SIG-M5 treated with dmso at 0.1 percent for 504 hours (cell line): Measurements from ENCODE around the gene KIAA1671.

Source experiments
- DNase-seq: peaks from one replicate; lab custom pipeline; 2025; ENCODE audit not compliant: unreplicated experiment; lab: John Stamatoyannopoulos, UW

KIAA1671 gene

DNA sequence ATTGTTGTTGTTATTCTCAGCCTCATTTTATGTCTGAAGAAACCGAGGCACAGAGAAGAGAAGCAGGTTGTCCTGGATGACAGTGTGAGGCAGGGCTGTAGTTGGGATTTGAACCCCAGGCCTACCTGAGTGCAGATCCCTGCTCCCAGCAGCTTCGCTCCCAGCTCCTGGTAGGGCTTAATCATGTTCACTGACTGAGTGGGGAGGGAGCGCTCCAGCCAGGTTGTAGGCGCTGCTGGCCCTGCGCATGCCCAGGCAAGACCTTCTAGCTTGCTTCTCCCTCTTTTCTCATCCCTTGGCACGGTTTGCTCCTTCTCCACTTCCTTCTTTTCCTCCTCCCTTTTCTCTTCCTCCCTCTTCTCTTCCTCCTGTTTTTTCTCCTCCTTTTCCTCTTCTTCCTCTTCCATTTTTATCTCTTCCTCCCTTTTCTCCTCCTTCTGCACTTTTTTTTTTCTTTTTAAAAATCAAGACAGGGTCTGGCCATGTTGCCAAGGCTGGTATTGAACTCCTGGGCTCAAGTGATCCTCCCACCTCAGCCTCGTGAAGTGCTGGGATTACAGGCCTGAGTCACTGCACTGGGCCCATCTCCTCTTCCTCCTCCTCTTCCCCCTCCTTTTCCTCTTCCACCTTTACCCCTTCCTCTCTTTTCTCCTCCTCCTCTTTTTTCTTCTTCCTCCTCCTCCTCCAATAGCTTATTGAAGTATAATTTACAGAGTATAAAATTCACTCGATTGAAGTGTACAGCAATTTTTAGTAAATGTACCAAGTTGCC is 109.3 kb downstream of the KIAA1671 start:
- no peak for DNase-seq

- DNase-seq: no peak
Observed at GRCh38 chr22:25062386-25063085, 110.0 kb downstream of the KIAA1671 start.

GRCh38 chr22:25064894-25065560 is 112.5 kb downstream of the KIAA1671 start:
- no peak for DNase-seq

- DNase-seq: no peak
Observed at GRCh38 chr22:25066861-25067435, 114.4 kb downstream of the KIAA1671 start.

DNA sequence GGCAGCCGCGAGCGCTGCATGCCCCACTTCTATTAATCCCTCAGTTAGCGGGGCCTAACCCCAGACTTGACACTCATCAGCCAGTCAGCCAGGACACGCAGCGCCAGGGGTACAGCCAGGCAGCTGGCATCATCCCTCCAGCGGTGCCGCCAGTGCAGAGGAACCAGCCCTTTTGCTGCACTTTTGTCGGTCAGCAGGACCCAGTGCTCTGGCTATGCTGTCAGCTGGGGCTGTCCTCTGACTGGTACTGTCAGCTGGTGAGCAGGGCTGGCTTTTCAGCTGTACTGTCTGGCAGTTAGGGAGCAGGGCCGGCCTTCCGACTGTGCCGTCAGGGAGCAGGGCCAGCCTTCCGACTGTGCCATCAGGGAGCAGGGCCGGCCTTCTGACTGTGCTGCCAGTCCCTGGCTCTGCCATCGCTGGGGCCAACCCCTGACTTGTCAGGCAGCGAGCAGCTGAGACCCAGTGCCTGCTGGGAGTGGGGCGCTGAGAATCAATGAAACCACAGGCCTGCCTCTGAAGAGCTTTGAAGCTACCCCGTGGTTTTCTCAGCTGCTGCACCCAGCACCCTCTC is 115.4 kb downstream of the KIAA1671 start:
- DNase-seq: no peak

GRCh38 chr22:25068707-25069106 is 116.2 kb downstream of the KIAA1671 start:
- no peak for DNase-seq

GRCh38 chr22:25069426-25069757 is 116.9 kb downstream of the KIAA1671 start:
- DNase-seq: no peak

GRCh38 chr22:25069758-25070481 is 117.4 kb downstream of the KIAA1671 start:
- no peak for DNase-seq

GRCh38 chr22:25070956-25071355 is 118.4 kb downstream of the KIAA1671 start:
- no peak for DNase-seq

- no peak for DNase-seq
Observed at GRCh38 chr22:25071720-25072119, 119.2 kb downstream of the KIAA1671 start.

GRCh38 chr22:25072406-25072805 is 119.9 kb downstream of the KIAA1671 start:
- no peak for DNase-seq

GRCh38 chr22:25076336-25076735 is 123.8 kb downstream of the KIAA1671 start:
- no peak for DNase-seq

GRCh38 chr22:25077056-25077455 is 124.5 kb downstream of the KIAA1671 start:
- no peak for DNase-seq

- no peak for DNase-seq
Observed at GRCh38 chr22:25077964-25078363, 125.4 kb downstream of the KIAA1671 start.

DNA sequence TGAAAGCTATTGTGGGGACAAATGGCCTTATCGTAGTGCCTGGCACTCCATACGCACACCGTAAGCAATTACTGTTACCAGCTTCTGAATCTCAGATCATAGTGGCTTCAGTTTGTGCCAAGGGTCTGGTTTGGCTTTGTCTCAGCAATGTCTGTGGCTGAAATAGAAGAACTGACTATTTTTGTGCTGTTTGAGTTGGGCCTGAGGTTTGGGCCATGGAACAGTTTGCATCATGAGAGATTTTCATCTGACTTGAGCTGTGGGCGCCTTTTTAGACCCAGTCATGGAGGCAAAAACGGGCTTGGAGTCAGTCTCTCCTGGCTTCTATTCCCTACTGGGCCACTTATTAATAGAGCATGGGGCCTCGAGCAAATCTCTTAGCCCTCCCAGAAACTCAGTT is 126.1 kb downstream of the KIAA1671 start:
- DNase-seq: no peak

DNA sequence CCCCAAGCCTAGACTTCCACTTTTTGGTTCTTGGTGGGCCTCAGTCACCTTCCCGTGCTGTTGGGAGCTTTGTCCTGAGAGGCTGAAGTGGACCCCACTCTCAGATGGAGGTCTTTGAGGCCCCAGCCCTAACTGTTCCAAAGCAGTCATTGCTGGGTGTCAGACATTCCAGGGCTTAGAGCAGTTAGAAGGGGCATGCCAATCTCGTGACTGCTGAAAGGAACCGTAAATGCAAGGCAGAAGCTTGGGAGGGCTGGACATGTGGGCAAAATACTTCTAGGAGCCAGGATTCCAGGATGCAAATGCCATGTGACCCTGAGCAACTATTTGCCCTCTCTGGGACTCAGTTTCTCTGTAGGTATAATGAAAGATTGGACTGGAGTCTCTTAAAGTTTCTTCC is 128.3 kb downstream of the KIAA1671 start:
- DNase-seq: no peak

DNA sequence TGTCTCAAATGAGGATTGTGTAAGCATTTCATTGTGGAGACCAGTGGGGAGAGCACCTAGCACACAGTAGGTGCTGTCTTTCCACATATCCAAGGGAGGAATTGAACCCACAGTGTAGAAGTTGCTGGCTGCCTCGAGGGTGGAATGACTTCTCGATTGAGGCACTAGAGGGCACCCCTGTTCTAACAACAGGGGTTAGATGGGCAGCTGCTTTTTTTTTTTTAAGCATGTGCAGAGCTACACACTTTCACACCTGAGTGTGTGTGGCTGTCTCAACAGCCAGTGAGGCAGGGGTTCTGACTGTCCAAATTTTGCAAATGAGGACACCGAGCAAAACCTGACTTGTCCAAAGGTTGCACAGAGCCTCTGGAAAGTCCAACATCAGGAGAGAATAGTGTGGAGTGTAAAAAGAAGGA is 128.9 kb downstream of the KIAA1671 start:
- peak; percentile 30 for DNase-seq

DNA sequence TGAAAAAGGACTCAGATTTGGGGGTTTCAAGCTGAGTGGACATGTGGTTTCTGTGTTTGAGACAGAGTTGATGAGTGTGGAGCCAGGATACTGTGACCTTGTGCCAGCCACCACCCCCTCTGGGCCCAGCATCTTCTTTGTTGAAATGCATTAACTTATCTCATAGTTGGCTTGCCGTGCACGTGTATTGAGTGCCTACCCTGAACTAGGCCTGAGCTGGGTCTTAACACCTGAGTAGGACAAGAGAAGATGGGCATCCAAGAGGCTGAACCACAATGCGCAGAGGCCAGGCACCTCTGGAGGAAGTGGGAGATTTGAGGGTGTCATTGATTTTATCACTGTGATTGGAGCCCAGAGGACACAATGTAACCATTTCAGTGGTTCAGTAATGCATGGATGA is 129.6 kb downstream of the KIAA1671 start:
- DNase-seq: no peak

- DNase-seq: no peak
Observed at GRCh38 chr22:25083056-25083806, 130.7 kb downstream of the KIAA1671 start.

DNA sequence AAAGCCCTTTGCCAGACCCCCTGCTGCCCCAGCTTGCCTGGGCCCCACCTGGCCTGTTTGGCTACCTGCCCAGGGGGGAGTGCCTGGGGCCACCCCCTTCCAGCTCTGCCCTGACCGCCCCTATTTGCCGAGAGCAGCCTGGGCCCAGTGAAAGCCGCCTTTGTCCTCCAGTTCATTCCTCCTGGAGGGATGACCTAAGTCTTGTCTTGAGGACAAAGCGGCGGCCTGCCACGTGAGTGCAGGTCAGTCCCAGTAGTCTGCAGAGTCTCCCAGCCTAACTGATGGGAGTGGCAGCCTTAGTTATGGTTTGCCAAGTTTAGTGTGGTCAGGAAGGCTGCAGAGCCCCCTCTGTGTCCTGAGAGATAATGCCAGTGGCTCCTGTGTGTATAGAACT is 131.3 kb downstream of the KIAA1671 start:
- DNase-seq: no peak
